ENCODE measurements around the gene MRPL17. TPM values are rescaled to one million over a fixed set of nuclear protein-coding genes. Genes with fewer than 3 reads are reported as not detected.

MRPL17 gene
- total and polyA plus RNA-seq, 7 experiments from 2014 or later: 10.0 to 70.3 (median 26.4) TPM

DNA sequence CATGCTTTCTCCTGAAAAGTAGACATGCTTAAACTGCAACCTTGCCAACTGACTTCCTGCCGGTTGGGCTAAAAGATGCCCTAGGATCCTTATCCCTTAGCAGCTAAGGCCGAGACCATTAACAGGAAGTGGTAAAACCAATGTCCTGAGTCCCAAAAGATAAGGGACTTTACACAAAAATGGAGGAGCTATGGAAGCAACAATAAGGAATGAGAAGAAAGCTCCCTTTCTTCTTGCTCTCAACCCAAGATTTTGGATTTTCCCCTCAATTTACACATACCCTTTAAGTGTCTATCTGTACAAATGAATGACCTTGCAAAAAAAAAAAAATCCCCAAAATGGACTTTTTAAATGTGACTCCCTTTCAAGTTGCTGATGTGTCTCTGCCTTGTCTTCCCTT, 11.1 kb downstream of the MRPL17 start:
- H3K27ac Mint-ChIP-seq: peak overlapping the region in 6 of 9 donors; percentile 59 to 89 (median 78)
- Histone ChIP-seq H3K27me3 (ENCODE audit: control insufficient read depth in 2 of 2, insufficient read depth in 2 of 2, low read length in 2 of 2) (no peaks in the 10 kb centered on the region), H3K9me3 (ENCODE audit: control insufficient read depth in 2 of 3, low read length in 3 of 3) (no peaks in the 10 kb centered on the region), H3K4me3 (ENCODE audit: low read length) (no peak overlapping the region), H3K4me1 (ENCODE audit: control insufficient read depth in 2 of 2, insufficient read depth in 2 of 2, low read length in 2 of 2) (peaks cover 16 to 57% of the 10 kb centered on the region in 2 donors), H3K36me3 (ENCODE audit: control insufficient read depth in 2 of 3, insufficient read depth in 3 of 3, low read length in 3 of 3) (no peaks in the 10 kb centered on the region), H3K27ac (ENCODE audit: low read depth, low read length) (no peak overlapping the region)
- ChIA-PET POLR2A (interaction anchor here (0.7 to 5.7 kb wide), 13 partner anchors 10 to 262 kb away, joined by 3 to 68 read pairs (median 6); partner anchors contain the start of genes ILK, MRPL17, TAF10 and TPP1), CTCF (interaction anchor here (0.8 to 1.1 kb wide), 3 partner anchors 53 to 84 kb away, joined by 3 to 7 read pairs (median 4); partner anchors contain the start of genes TAF10 and TPP1)
- peaks cover 0 to 11% (median 0%) of the 10 kb centered on the region in 11 donors for H3K9me3 Mint-ChIP-seq
- peaks cover 0 to 2% (median 0%) of the 10 kb centered on the region in 5 donors for H3K27me3 Mint-ChIP-seq
- DNase-seq (no peak), ATAC-seq (no peak)
- peak overlapping the region in 7 of 10 donors; percentile 50 to 85 (median 65) for H3K4me3 Mint-ChIP-seq
- intact Hi-C loops (cut with micrococcal nuclease): no loop called here
- H3K4me1 Mint-ChIP-seq: peaks cover 44 to 87% (median 69%) of the 10 kb centered on the region in 7 donors
- H3K36me3 Mint-ChIP-seq: peaks cover 0 to 24% (median 0%) of the 10 kb centered on the region in 5 donors

GRCh38 chr11:6670202-6670830, 12.8 kb downstream of the MRPL17 start:
- H3K4me3 Mint-ChIP-seq: peak overlapping the region; percentile 37 to 87 (median 72)
- no peaks in the 10 kb centered on the region for H3K9me3 ChIP-seq (ENCODE audit: control insufficient read depth in 2 of 3, low read length in 3 of 3)
- H3K9me3 Mint-ChIP-seq: peaks cover 0 to 11% (median 1%) of the 10 kb centered on the region in 11 donors
- ChIA-PET CTCF (interaction anchor here (1.3 to 2.0 kb wide), 3 partner anchors 13 to 65 kb away, joined by 3 to 7 read pairs (median 6); partner anchors contain the start of genes MRPL17 and TAF10), POLR2A (interaction anchor here (1.1 to 5.7 kb wide), 6 partner anchors 9 to 59 kb away, joined by 3 to 68 read pairs (median 4); partner anchors contain the start of genes MRPL17 and TPP1)
- H3K36me3 Mint-ChIP-seq: peaks cover 0 to 23% (median 0%) of the 10 kb centered on the region in 5 donors
- peaks cover 0 to 10% (median 0%) of the 10 kb centered on the region in 5 donors for H3K27me3 Mint-ChIP-seq
- H3K27ac Mint-ChIP-seq: peak overlapping the region; percentile 23 to 87 (median 77)
- no peaks in the 10 kb centered on the region for H3K27me3 ChIP-seq (ENCODE audit: control insufficient read depth in 2 of 2, insufficient read depth in 2 of 2, low read length in 2 of 2)
- intact Hi-C loops (cut with micrococcal nuclease): loop anchor here in 1 of 2 donors (1.0 kb wide), 1 partner anchor 13 kb away; the partner anchor contains the start of gene MRPL17
- H3K4me3 ChIP-seq (ENCODE audit: low read length): no peak overlapping the region
- no peaks in the 10 kb centered on the region for H3K36me3 ChIP-seq (ENCODE audit: control insufficient read depth in 2 of 3, insufficient read depth in 3 of 3, low read length in 3 of 3)
- DNase-seq (peak in 4 of 9 donors; percentile 11 to 37 (median 28)), ATAC-seq (no peak)
- peaks cover 52 to 94% (median 83%) of the 10 kb centered on the region in 7 donors for H3K4me1 Mint-ChIP-seq
- no peak overlapping the region for H3K27ac ChIP-seq (ENCODE audit: low read depth, low read length)
- peaks cover 16 to 64% of the 10 kb centered on the region in 2 donors for H3K4me1 ChIP-seq (ENCODE audit: control insufficient read depth in 2 of 2, insufficient read depth in 2 of 2, low read length in 2 of 2)

GRCh38 chr11:6667733-6668374, 15.3 kb downstream of the MRPL17 start:
- DNase-seq (peak in 8 of 9 donors; percentile 23 to 53 (median 46)), ATAC-seq (peak; percentile 87)
- no peak overlapping the region for H3K4me3 ChIP-seq (ENCODE audit: low read length)
- H3K27me3 Mint-ChIP-seq: peaks cover 0 to 13% (median 0%) of the 10 kb centered on the region in 5 donors
- H3K36me3 ChIP-seq (ENCODE audit: control insufficient read depth in 2 of 3, insufficient read depth in 3 of 3, low read length in 3 of 3): no peaks in the 10 kb centered on the region
- peak overlapping the region; percentile 38 to 91 (median 64) for H3K27ac Mint-ChIP-seq
- H3K9me3 Mint-ChIP-seq: peaks cover 0 to 9% (median 0%) of the 10 kb centered on the region in 11 donors
- H3K4me3 Mint-ChIP-seq: peak overlapping the region in 3 of 10 donors; percentile 18 to 65 (median 39)
- peaks cover 0 to 17% (median 0%) of the 10 kb centered on the region in 5 donors for H3K36me3 Mint-ChIP-seq
- ChIA-PET POLR2A (interaction anchor here (0.6 to 3.2 kb wide), 14 partner anchors 9 to 81 kb away, joined by 3 to 23 read pairs (median 6); partner anchors contain the start of genes ILK, MRPL17, TAF10 and TPP1), CTCF (interaction anchor here (0.6 to 3.8 kb wide), 18 partner anchors 8 to 1047 kb away, joined by 3 to 28 read pairs (median 4); partner anchors contain the start of genes ILK, MRPL17, TAF10 and TPP1)
- H3K27me3 ChIP-seq (ENCODE audit: control insufficient read depth in 2 of 2, insufficient read depth in 2 of 2, low read length in 2 of 2): no peaks in the 10 kb centered on the region
- H3K27ac ChIP-seq (ENCODE audit: low read depth, low read length): peak overlapping the region; percentile 29
- peaks cover 35 to 85% (median 70%) of the 10 kb centered on the region in 7 donors for H3K4me1 Mint-ChIP-seq
- no peaks in the 10 kb centered on the region for H3K9me3 ChIP-seq (ENCODE audit: control insufficient read depth in 2 of 3, low read length in 3 of 3)
- intact Hi-C loops (cut with micrococcal nuclease): loop anchor here (1.0 to 2.0 kb wide), 8 partner anchors 11 to 137 kb away; partner anchors contain the start of genes TPP1 (in 2 of the 2), MRPL17 (in 1 of the 2) and TAF10 (in 1 of the 2)
- H3K4me1 ChIP-seq (ENCODE audit: control insufficient read depth in 2 of 2, insufficient read depth in 2 of 2, low read length in 2 of 2): peaks cover 10 to 43% of the 10 kb centered on the region in 2 donors

- Histone ChIP-seq H3K27me3 (ENCODE audit: control insufficient read depth in 2 of 2, insufficient read depth in 2 of 2, low read length in 2 of 2) (no peaks in the 10 kb centered on the region), H3K4me3 (ENCODE audit: low read length) (no peak overlapping the region), H3K9me3 (ENCODE audit: control insufficient read depth in 2 of 3, low read length in 3 of 3) (no peaks in the 10 kb centered on the region), H3K36me3 (ENCODE audit: control insufficient read depth in 2 of 3, insufficient read depth in 3 of 3, low read length in 3 of 3) (no peaks in the 10 kb centered on the region), H3K4me1 (ENCODE audit: control insufficient read depth in 2 of 2, insufficient read depth in 2 of 2, low read length in 2 of 2) (peaks cover 10 to 29% of the 10 kb centered on the region in 2 donors), H3K27ac (ENCODE audit: low read depth, low read length) (no peak overlapping the region)
- Mint-ChIP-seq H3K27me3 (peaks cover 0 to 19% (median 0%) of the 10 kb centered on the region in 5 donors), H3K36me3 (peaks cover 0 to 9% (median 0%) of the 10 kb centered on the region in 5 donors), H3K4me1 (peaks cover 26 to 72% (median 57%) of the 10 kb centered on the region in 7 donors), H3K4me3 (peak overlapping the region in 1 of 10 donors; percentile 5), H3K27ac (peak overlapping the region in 8 of 9 donors; percentile 1 to 91 (median 67)), H3K9me3 (peaks cover 0 to 6% (median 0%) of the 10 kb centered on the region in 11 donors)
- peak in 1 of 9 donors; percentile 16 for DNase-seq
- POLR2A ChIA-PET: interaction anchor here (0.6 to 3.2 kb wide), 13 partner anchors 8 to 185 kb away, joined by 3 to 23 read pairs (median 4); partner anchors contain the start of genes ARFIP2, MRPL17, TAF10 and TIMM10B
- ATAC-seq: peak; percentile 31
- intact Hi-C loops (cut with micrococcal nuclease): loop anchor here (1.0 to 2.0 kb wide), 6 partner anchors 9 to 135 kb away; partner anchors contain the start of genes TPP1 (in 2 of the 2) and TAF10 (in 1 of the 2)
- CTCF ChIA-PET: interaction anchor here (1.0 to 3.8 kb wide), 6 partner anchors 9 to 93 kb away, joined by 3 to 25 read pairs (median 6); partner anchors contain the start of genes MRPL17 and TPP1
Observed at GRCh38 chr11:6666302-6667183, 16.6 kb downstream of the MRPL17 start.

- CTCF ChIA-PET: no interaction called here
- Histone ChIP-seq H3K27ac (ENCODE audit: low read depth, low read length) (no peak overlapping the region), H3K9me3 (ENCODE audit: control insufficient read depth in 2 of 3, low read length in 3 of 3) (no peaks in the 10 kb centered on the region), H3K4me3 (ENCODE audit: low read length) (no peak overlapping the region), H3K4me1 (ENCODE audit: control insufficient read depth in 2 of 2, insufficient read depth in 2 of 2, low read length in 2 of 2) (peaks cover 0 to 13% of the 10 kb centered on the region in 2 donors), H3K36me3 (ENCODE audit: control insufficient read depth in 2 of 3, insufficient read depth in 3 of 3, low read length in 3 of 3) (no peaks in the 10 kb centered on the region), H3K27me3 (ENCODE audit: control insufficient read depth in 2 of 2, insufficient read depth in 2 of 2, low read length in 2 of 2) (no peaks in the 10 kb centered on the region)
- peaks cover 15 to 52% (median 37%) of the 10 kb centered on the region in 7 donors for H3K4me1 Mint-ChIP-seq
- peak overlapping the region in 1 of 9 donors; percentile 67 for H3K27ac Mint-ChIP-seq
- H3K9me3 Mint-ChIP-seq: peaks cover 0 to 1% (median 0%) of the 10 kb centered on the region in 11 donors
- no peak overlapping the region for H3K4me3 Mint-ChIP-seq
- peaks cover 0 to 19% (median 0%) of the 10 kb centered on the region in 5 donors for H3K27me3 Mint-ChIP-seq
- no peak for ATAC-seq
- intact Hi-C loops (cut with micrococcal nuclease): no loop called here
- no peak for DNase-seq
- H3K36me3 Mint-ChIP-seq: no peaks in the 10 kb centered on the region
- POLR2A ChIA-PET: interaction anchor here (0.6 to 1.8 kb wide), 7 partner anchors 8 to 52 kb away, joined by 3 to 12 read pairs (median 4); partner anchors contain the start of genes TAF10 and TPP1
Observed at GRCh38 chr11:6664551-6664950, 18.6 kb downstream of the MRPL17 start.
